GM12864 (cell line): Measurements from ENCODE around the gene NCAPG2.
"Not testable (repeated sequence)": the region's sequence is repeated elsewhere in the genome, so short reads cannot be mapped to it uniquely, and the experiment has no call there.

ENCODE experiments used
- DNase-seq: peaks from one replicate; pipeline ENCODE4 v3.0.0-alpha.2; 2011; ENCODE audit warnings: low read depth
- H3K4me3 ChIP-seq: 2 replicates; pipeline ENCODE4 v1.5.1; 2011; ENCODE audit warnings: mild to moderate bottlenecking, low read depth, low read length, control low read depth
- CTCF ChIP-seq: IDR thresholded peaks from 2 replicates; pipeline ENCODE4 v1.5.1; 2011; ENCODE audit warnings: low read depth, mild to moderate bottlenecking, moderate library complexity, low read length, control low read depth, inconsistent platforms; ENCODE audit errors: missing control alignments

The NCAPG2 gene

GRCh38 chr7:158633055-158633956, 71.3 kb downstream of the NCAPG2 start:
- no peak for DNase-seq
- H3K4me3 ChIP-seq, result no peak overlapping the region
- TF ChIP-seq CTCF, result no peak

- TF ChIP-seq CTCF, result no peak
- no peak overlapping the region for H3K4me3 ChIP-seq
- DNase-seq, result no peak
Measured at GRCh38 chr7:158631574-158632195, 72.9 kb downstream of the NCAPG2 start.

- DNase-seq, H3K4me3 ChIP-seq: not testable (repeated sequence)
Measured at GRCh38 chr7:158626289-158626688, 78.3 kb downstream of the NCAPG2 start.

GRCh38 chr7:158623241-158623640, 81.4 kb downstream of the NCAPG2 start:
- DNase-seq, result no peak
- no peak overlapping the region for H3K4me3 ChIP-seq
- TF ChIP-seq CTCF, result no peak

GRCh38 chr7:158620839-158621441, 83.7 kb downstream of the NCAPG2 start:
- DNase-seq, result no peak
- no peak overlapping the region for H3K4me3 ChIP-seq
- TF ChIP-seq CTCF, result no peak

GRCh38 chr7:158620418-158620817, 84.2 kb downstream of the NCAPG2 start:
- no peak for DNase-seq
- no peak overlapping the region for H3K4me3 ChIP-seq
- no peak for TF ChIP-seq CTCF

- DNase-seq, result no peak
- no peak for TF ChIP-seq CTCF
Measured at GRCh38 chr7:158618745-158619140, 85.9 kb downstream of the NCAPG2 start.

More at GRCh38 chr7:158618745-158619140, 85.9 kb downstream of the NCAPG2 start:
- H3K4me3 ChIP-seq, result no peak overlapping the region
